Keratinocyte (primary cell): Measurements from ENCODE around the gene KPNA5. TPM values are rescaled to one million over a fixed set of nuclear protein-coding genes. Genes with fewer than 3 reads are reported as not detected.
A peak's percentile ranks its signal among the peaks of the same experiment; 100 is the strongest.

ENCODE experiments used
- DNase-seq: peaks from one replicate; pipeline ENCODE4 v3.0.0-alpha.2; 2011; ENCODE audit warnings: low read depth, missing footprints, low spot score
- FAIRE-seq: peaks from 2 replicates; lab custom pipeline; 2011; peaks lifted over from hg19 to GRCh38; lab: Jason Lieb, UNC
- H2AFZ ChIP-seq: 2 replicates; pipeline ENCODE4 v1.6.0; 2012; ENCODE audit warnings: low read length, control low read depth, inconsistent platforms; ENCODE audit not compliant: control insufficient read depth
- H3K27ac ChIP-seq: 2 replicates; pipeline ENCODE4 v1.5.1; 2011; ENCODE audit warnings: low read length; ENCODE audit not compliant: control insufficient read depth, insufficient read depth
- H3K27me3 ChIP-seq: 3 replicates; pipeline ENCODE4 v1.6.0; 2011; ENCODE audit warnings: low read length; ENCODE audit not compliant: control insufficient read depth, insufficient read depth; ENCODE audit errors: extremely low read depth
- H3K36me3 ChIP-seq, 2 experiments: 2 replicates in 1 of 2; 3 replicates in 1 of 2; pipeline ENCODE4 v1.5.1; 2011; ENCODE audit warnings: low read length in 2 of 2, mild to moderate bottlenecking in 1 of 2; ENCODE audit not compliant: control insufficient read depth in 2 of 2, insufficient read depth in 2 of 2; ENCODE audit errors: extremely low read depth in 1 of 2
- H3K4me1 ChIP-seq: 3 replicates; pipeline ENCODE4 v1.5.1; 2011; ENCODE audit warnings: low read length; ENCODE audit not compliant: control insufficient read depth, insufficient read depth; ENCODE audit errors: extremely low read depth
- H3K4me2 ChIP-seq: 3 replicates; pipeline ENCODE4 v1.6.0; 2011; ENCODE audit warnings: low read depth, low read length; ENCODE audit not compliant: control insufficient read depth, insufficient read depth; ENCODE audit errors: extremely low read depth
- H3K4me3 ChIP-seq, 3 experiments: fragments of 200-600 bp in 1 of 3; sonication (generic) in 1 of 3; 2 replicates in 2 of 3; 3 replicates in 1 of 3; pipeline ENCODE4 v1.5.1; 2011 to 2016; ENCODE audit warnings: low read length in 3 of 3, mild to moderate bottlenecking in 3 of 3, control low read depth in 2 of 3, inconsistent platforms in 1 of 3, low read depth in 1 of 3, mixed read lengths in 1 of 3, mixed run types in 1 of 3, moderate library complexity in 1 of 3; ENCODE audit not compliant: control insufficient read depth in 2 of 3, insufficient read depth in 2 of 3; ENCODE audit errors: extremely low read depth in 1 of 3
- H3K79me2 ChIP-seq: 2 replicates; pipeline ENCODE4 v1.6.0; 2012; ENCODE audit warnings: low read length; ENCODE audit not compliant: control insufficient read depth, insufficient read depth
- H3K9ac ChIP-seq: 3 replicates; pipeline ENCODE4 v1.6.0; 2011; ENCODE audit warnings: low read length; ENCODE audit not compliant: control insufficient read depth, insufficient read depth; ENCODE audit errors: extremely low read depth
- H3K9me1 ChIP-seq: 3 replicates; pipeline ENCODE4 v1.6.0; 2011; ENCODE audit warnings: low read length; ENCODE audit not compliant: control insufficient read depth, insufficient read depth; ENCODE audit errors: extremely low read depth
- H3K9me3 ChIP-seq: 2 replicates; pipeline ENCODE4 v1.5.1; 2012; ENCODE audit warnings: low read depth, low read length; ENCODE audit not compliant: control insufficient read depth
- H4K20me1 ChIP-seq: 3 replicates; pipeline ENCODE4 v1.6.0; 2011; ENCODE audit warnings: low read length; ENCODE audit not compliant: control insufficient read depth, insufficient read depth; ENCODE audit errors: extremely low read depth
- CTCF ChIP-seq, 3 experiments: IDR thresholded peaks in 1 of 3; conservative IDR thresholded peaks in 1 of 3; optimal IDR thresholded peaks in 1 of 3; 2 replicates in 2 of 3; 3 replicates in 1 of 3; pipeline versions ENCODE3 to v1.5.1; 2011; ENCODE audit warnings: low read length in 3 of 3, mild to moderate bottlenecking in 3 of 3, moderate library complexity in 2 of 3, control low read depth in 1 of 3, inconsistent platforms in 1 of 3; ENCODE audit not compliant: insufficient read depth in 2 of 3; ENCODE audit errors: extremely low read depth in 1 of 3
- EZH2 ChIP-seq: IDR thresholded peaks from one replicate; pipeline ENCODE4 v1.6.1; 2012; ENCODE audit warnings: inconsistent platforms, mild to moderate bottlenecking, low read length, moderate library complexity
- dilution Hi-C: fragments of 300-500 bp; cut with MboI; formaldehyde crosslinking; loops from one replicate; pipeline ENCODE4 v1.7.0; 2020; ENCODE audit warnings: low sequenced_read_pairs; ENCODE audit not compliant: extremely low pct_ligation_motif_present
- polyA plus RNA-seq, 5 experiments: library from polyadenylated mRNA; depleted of rRNA in 3 of 5; stranded (reverse) in 3 of 5; stranded (forward) in 1 of 5; unstranded in 1 of 5; fragments of >200 nt; gene quantifications; 1 replicate in 1 of 5; 2 replicates in 3 of 5; 3 replicates in 1 of 5; pipeline versions ENCODE4 v1.2.1 to v1.2.3, GENCODE V29; 2011 to 2012; ENCODE audit warnings: missing spikeins in 2 of 5, low read depth in 1 of 5, low replicate concordance in 1 of 5

KPNA5 gene
- polyA plus RNA-seq, 1 donor (not counting 4 experiments of a cell fraction or from before 2014, with no cell fraction given) = 3.1 TPM

DNA sequence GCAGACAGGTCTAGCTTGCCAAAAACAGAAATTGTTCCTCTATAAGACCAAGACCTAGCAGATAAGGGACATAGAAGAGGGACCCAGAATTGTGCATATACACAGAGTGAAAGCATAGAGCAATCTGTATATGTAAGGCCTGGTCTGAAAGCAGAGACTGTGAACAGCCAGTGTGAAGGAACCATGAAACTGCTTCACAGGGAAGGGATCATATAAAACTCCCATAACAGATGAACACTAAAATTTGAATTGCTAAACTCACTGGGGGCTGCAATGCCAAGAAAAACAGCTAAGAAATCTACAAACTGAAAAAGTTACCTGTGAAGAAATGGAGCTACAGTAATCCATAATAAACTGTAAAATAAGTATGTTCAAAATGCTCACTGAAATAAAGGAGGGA, 19.4 kb upstream of the KPNA5 start:
- Histone ChIP-seq H3K27ac (no peak overlapping the region), H3K79me2 (peaks cover 63% of the 10 kb centered on the region), H4K20me1 (no peaks in the 10 kb centered on the region), H3K9me3 (no peaks in the 10 kb centered on the region), H3K4me1 (peaks cover 15% of the 10 kb centered on the region), H3K9ac (no peak overlapping the region), H3K27me3 (no peaks in the 10 kb centered on the region), H3K9me1 (no peaks in the 10 kb centered on the region), H2AFZ (no peak overlapping the region), H3K36me3 (peaks cover 0 to 2% of the 10 kb centered on the region in 2 experiments), H3K4me3 (no peak overlapping the region), H3K4me2 (no peak overlapping the region)
- FAIRE-seq (no peak), DNase-seq (no peak)
- dilution Hi-C loops = no loop called here
- TF ChIP-seq EZH2 = no peak
- no peak for TF ChIP-seq CTCF (optimal IDR thresholded peaks at IDR 0.05 in 1 of 3, IDR thresholded peaks at IDR 0.05 in 1 of 3, conservative IDR thresholded peaks at IDR 0.05 in 1 of 3; ENCODE audit: extremely low read depth in 1 of 3, insufficient read depth in 2 of 3, low read length in 3 of 3)

GRCh38 chr6:116662202-116662601, 18.8 kb upstream of the KPNA5 start:
- FAIRE-seq (peak; percentile 49), DNase-seq (no peak)
- no peak overlapping the region for H3K4me3 ChIP-seq
- H3K27ac ChIP-seq = no peak overlapping the region
- dilution Hi-C loops = no loop called here
- peaks cover 21% of the 10 kb centered on the region for H3K4me1 ChIP-seq
- peaks cover 0 to 2% of the 10 kb centered on the region in 2 experiments for H3K36me3 ChIP-seq
- TF ChIP-seq CTCF (optimal IDR thresholded peaks at IDR 0.05 in 1 of 3, IDR thresholded peaks at IDR 0.05 in 1 of 3, conservative IDR thresholded peaks at IDR 0.05 in 1 of 3; ENCODE audit: extremely low read depth in 1 of 3, insufficient read depth in 2 of 3, low read length in 3 of 3) = no peak
- no peak for TF ChIP-seq EZH2
- no peak overlapping the region for H2AFZ ChIP-seq
- no peaks in the 10 kb centered on the region for H4K20me1 ChIP-seq
- no peaks in the 10 kb centered on the region for H3K9me3 ChIP-seq
- no peak overlapping the region for H3K4me2 ChIP-seq
- H3K9me1 ChIP-seq = no peaks in the 10 kb centered on the region
- peaks cover 69% of the 10 kb centered on the region for H3K79me2 ChIP-seq
- no peak overlapping the region for H3K9ac ChIP-seq
- no peaks in the 10 kb centered on the region for H3K27me3 ChIP-seq
